HepG2 (cell line): ENCODE measurements around the gene CBLN3. TPM values are rescaled to one million over a fixed set of nuclear protein-coding genes. Genes with fewer than 3 reads are reported as not detected.
A peak's percentile ranks its signal among the peaks of the same experiment; 100 is the strongest.

Experiments used
- AKAP8 ChIP-seq: sonication (generic); formaldehyde crosslinking; IDR thresholded peaks from 2 replicates; pipeline ENCODE4 v1.5.1; 2020; ENCODE audit warnings: mild to moderate bottlenecking, missing genetic modification reagents
- ARID4A ChIP-seq: sonication (generic); formaldehyde crosslinking; IDR thresholded peaks from 2 replicates; pipeline ENCODE4 v1.5.0; 2020; ENCODE audit warnings: mild to moderate bottlenecking, missing genetic modification reagents, borderline replicate concordance
- CBX1 ChIP-seq: IDR thresholded peaks from one replicate; pipeline ENCODE4 v1.6.1; 2016; ENCODE audit warnings: antibody characterized with exemption, low read depth
- FLYWCH1 ChIP-seq: sonication (generic); formaldehyde crosslinking; IDR thresholded peaks from 2 replicates; pipeline ENCODE4 v1.8.1; 2023; ENCODE audit warnings: mild to moderate bottlenecking, missing genetic modification reagents
- polyA plus RNA-seq, 8 experiments: library from polyadenylated mRNA; depleted of rRNA in 3 of 8; stranded (reverse) in 7 of 8; unstranded in 1 of 8; fragments of >200 nt; fragmentation: Illumina TruSeq in 4 of 8; extraction: Trizol in 4 of 8; gene quantifications; 2 replicates each; pipeline versions ENCODE4 v1.2.1 to v1.2.3, GENCODE V29; 2011 to 2016; ENCODE audit warnings: low read depth in 4 of 8, missing spikeins in 1 of 8, mixed read lengths in 1 of 8; ENCODE audit not compliant: insufficient read depth in 1 of 8
- total RNA-seq, 5 experiments: library from RNA; depleted of rRNA; stranded (reverse); fragments of >200 nt; fragmentation: Illumina TruSeq; extraction: Trizol; gene quantifications; 2 replicates each; pipeline ENCODE4 v1.2.3, GENCODE V29; 2016; ENCODE audit warnings: low read depth in 1 of 5
- TF ChIP-seq, protein P1 (sequence below): sonication (generic); formaldehyde crosslinking; IDR thresholded peaks from 2 replicates; pipeline ENCODE4 v1.4.0; 2020; ENCODE audit warnings: missing genetic modification reagents
- TF ChIP-seq, protein P2 (sequence below): sonication (generic); formaldehyde crosslinking; IDR thresholded peaks from 2 replicates; pipeline ENCODE4 v1.9.0; 2022; ENCODE audit warnings: low read depth, missing genetic modification reagents
- TF ChIP-seq, protein P3 (sequence below): IDR thresholded peaks from 2 replicates; pipeline ENCODE4 v1.6.1; 2016; ENCODE audit warnings: low read depth, missing genetic modification reagents, missing compliant biosample characterization
- TF ChIP-seq, protein P4 (sequence below): sonication (generic); formaldehyde crosslinking; IDR thresholded peaks from 2 replicates; pipeline ENCODE4 v1.9.0; 2021; ENCODE audit warnings: missing genetic modification reagents, mild to moderate bottlenecking, borderline replicate concordance

CBLN3 gene
- total and polyA plus RNA-seq, 2 of the 13 experiments (the other 11 are each of a cell fraction or from before 2014, with no cell fraction given) = 0.66 to 0.98 TPM

- TF ChIP-seq, protein P1, sequence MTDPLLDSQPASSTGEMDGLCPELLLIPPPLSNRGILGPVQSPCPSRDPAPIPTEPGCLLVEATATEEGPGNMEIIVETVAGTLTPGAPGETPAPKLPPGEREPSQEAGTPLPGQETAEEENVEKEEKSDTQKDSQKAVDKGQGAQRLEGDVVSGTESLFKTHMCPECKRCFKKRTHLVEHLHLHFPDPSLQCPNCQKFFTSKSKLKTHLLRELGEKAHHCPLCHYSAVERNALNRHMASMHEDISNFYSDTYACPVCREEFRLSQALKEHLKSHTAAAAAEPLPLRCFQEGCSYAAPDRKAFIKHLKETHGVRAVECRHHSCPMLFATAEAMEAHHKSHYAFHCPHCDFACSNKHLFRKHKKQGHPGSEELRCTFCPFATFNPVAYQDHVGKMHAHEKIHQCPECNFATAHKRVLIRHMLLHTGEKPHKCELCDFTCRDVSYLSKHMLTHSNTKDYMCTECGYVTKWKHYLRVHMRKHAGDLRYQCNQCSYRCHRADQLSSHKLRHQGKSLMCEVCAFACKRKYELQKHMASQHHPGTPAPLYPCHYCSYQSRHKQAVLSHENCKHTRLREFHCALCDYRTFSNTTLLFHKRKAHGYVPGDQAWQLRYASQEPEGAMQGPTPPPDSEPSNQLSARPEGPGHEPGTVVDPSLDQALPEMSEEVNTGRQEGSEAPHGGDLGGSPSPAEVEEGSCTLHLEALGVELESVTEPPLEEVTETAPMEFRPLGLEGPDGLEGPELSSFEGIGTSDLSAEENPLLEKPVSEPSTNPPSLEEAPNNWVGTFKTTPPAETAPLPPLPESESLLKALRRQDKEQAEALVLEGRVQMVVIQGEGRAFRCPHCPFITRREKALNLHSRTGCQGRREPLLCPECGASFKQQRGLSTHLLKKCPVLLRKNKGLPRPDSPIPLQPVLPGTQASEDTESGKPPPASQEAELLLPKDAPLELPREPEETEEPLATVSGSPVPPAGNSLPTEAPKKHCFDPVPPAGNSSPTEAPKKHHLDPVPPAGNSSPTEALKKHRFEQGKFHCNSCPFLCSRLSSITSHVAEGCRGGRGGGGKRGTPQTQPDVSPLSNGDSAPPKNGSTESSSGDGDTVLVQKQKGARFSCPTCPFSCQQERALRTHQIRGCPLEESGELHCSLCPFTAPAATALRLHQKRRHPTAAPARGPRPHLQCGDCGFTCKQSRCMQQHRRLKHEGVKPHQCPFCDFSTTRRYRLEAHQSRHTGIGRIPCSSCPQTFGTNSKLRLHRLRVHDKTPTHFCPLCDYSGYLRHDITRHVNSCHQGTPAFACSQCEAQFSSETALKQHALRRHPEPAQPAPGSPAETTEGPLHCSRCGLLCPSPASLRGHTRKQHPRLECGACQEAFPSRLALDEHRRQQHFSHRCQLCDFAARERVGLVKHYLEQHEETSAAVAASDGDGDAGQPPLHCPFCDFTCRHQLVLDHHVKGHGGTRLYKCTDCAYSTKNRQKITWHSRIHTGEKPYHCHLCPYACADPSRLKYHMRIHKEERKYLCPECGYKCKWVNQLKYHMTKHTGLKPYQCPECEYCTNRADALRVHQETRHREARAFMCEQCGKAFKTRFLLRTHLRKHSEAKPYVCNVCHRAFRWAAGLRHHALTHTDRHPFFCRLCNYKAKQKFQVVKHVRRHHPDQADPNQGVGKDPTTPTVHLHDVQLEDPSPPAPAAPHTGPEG = peak; percentile 72; the same call in 1 of the 2 replicates
- TF ChIP-seq AKAP8 (CRISPR knock-in tag) = peak; percentile 95
- peak; percentile 97 for TF ChIP-seq ARID4A (CRISPR knock-in tag)
- TF ChIP-seq, protein P2, sequence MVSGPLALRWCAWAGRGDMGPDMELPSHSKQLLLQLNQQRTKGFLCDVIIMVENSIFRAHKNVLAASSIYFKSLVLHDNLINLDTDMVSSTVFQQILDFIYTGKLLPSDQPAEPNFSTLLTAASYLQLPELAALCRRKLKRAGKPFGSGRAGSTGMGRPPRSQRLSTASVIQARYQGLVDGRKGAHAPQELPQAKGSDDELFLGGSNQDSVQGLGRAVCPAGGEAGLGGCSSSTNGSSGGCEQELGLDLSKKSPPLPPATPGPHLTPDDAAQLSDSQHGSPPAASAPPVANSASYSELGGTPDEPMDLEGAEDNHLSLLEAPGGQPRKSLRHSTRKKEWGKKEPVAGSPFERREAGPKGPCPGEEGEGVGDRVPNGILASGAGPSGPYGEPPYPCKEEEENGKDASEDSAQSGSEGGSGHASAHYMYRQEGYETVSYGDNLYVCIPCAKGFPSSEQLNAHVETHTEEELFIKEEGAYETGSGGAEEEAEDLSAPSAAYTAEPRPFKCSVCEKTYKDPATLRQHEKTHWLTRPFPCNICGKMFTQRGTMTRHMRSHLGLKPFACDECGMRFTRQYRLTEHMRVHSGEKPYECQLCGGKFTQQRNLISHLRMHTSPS (CRISPR knock-in tag) = peak; percentile 76; the same call in 1 of the 2 replicates
- TF ChIP-seq, protein P3, sequence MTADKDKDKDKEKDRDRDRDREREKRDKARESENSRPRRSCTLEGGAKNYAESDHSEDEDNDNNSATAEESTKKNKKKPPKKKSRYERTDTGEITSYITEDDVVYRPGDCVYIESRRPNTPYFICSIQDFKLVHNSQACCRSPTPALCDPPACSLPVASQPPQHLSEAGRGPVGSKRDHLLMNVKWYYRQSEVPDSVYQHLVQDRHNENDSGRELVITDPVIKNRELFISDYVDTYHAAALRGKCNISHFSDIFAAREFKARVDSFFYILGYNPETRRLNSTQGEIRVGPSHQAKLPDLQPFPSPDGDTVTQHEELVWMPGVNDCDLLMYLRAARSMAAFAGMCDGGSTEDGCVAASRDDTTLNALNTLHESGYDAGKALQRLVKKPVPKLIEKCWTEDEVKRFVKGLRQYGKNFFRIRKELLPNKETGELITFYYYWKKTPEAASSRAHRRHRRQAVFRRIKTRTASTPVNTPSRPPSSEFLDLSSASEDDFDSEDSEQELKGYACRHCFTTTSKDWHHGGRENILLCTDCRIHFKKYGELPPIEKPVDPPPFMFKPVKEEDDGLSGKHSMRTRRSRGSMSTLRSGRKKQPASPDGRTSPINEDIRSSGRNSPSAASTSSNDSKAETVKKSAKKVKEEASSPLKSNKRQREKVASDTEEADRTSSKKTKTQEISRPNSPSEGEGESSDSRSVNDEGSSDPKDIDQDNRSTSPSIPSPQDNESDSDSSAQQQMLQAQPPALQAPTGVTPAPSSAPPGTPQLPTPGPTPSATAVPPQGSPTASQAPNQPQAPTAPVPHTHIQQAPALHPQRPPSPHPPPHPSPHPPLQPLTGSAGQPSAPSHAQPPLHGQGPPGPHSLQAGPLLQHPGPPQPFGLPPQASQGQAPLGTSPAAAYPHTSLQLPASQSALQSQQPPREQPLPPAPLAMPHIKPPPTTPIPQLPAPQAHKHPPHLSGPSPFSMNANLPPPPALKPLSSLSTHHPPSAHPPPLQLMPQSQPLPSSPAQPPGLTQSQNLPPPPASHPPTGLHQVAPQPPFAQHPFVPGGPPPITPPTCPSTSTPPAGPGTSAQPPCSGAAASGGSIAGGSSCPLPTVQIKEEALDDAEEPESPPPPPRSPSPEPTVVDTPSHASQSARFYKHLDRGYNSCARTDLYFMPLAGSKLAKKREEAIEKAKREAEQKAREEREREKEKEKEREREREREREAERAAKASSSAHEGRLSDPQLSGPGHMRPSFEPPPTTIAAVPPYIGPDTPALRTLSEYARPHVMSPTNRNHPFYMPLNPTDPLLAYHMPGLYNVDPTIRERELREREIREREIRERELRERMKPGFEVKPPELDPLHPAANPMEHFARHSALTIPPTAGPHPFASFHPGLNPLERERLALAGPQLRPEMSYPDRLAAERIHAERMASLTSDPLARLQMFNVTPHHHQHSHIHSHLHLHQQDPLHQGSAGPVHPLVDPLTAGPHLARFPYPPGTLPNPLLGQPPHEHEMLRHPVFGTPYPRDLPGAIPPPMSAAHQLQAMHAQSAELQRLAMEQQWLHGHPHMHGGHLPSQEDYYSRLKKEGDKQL (CRISPR knock-in tag) = peak; percentile 50; the same call in 1 of the 2 replicates
- TF ChIP-seq, protein P4, sequence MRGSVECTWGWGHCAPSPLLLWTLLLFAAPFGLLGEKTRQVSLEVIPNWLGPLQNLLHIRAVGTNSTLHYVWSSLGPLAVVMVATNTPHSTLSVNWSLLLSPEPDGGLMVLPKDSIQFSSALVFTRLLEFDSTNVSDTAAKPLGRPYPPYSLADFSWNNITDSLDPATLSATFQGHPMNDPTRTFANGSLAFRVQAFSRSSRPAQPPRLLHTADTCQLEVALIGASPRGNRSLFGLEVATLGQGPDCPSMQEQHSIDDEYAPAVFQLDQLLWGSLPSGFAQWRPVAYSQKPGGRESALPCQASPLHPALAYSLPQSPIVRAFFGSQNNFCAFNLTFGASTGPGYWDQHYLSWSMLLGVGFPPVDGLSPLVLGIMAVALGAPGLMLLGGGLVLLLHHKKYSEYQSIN = no peak
- TF ChIP-seq FLYWCH1 = no peak
- peak; percentile 66 for TF ChIP-seq CBX1
Observed at GRCh38 chr14:24442240-24443052, 13.0 kb upstream of the CBLN3 start, which contains the start of gene SDR39U1 (continued).
